Mesenchymal stem cell (in vitro differentiated cells and primary cell): ENCODE results near the gene CAMK2N2. TPM values are rescaled to one million over a fixed set of nuclear protein-coding genes. Genes with fewer than 3 reads are reported as not detected.

Experiments
- DNase-seq: peaks from one replicate; pipeline ENCODE4 v3.0.0-alpha.2; 2013
- H2AFZ ChIP-seq: one replicate; pipeline ENCODE4 v1.6.1; 2013; ENCODE audit warnings: low read depth, mild to moderate bottlenecking, control low read depth, inconsistent platforms, low read length, moderate library complexity
- H2AK5ac ChIP-seq: 2 replicates; pipeline ENCODE4 v1.6.1; 2013; ENCODE audit warnings: low read length, moderate library complexity, mild to moderate bottlenecking, inconsistent platforms; ENCODE audit not compliant: severe bottlenecking
- H2BK120ac ChIP-seq: one replicate; pipeline ENCODE4 v1.6.1; 2013; ENCODE audit warnings: low read depth, mild to moderate bottlenecking, inconsistent platforms, low read length, moderate library complexity
- H2BK12ac ChIP-seq, 2 experiments: one replicate each; pipeline ENCODE4 v1.6.1; 2013; ENCODE audit warnings: inconsistent platforms in 2 of 2, low read length in 2 of 2, mild to moderate bottlenecking in 2 of 2, moderate library complexity in 2 of 2, control low read depth in 1 of 2
- H2BK15ac ChIP-seq: one replicate; pipeline ENCODE4 v1.6.1; 2013; ENCODE audit warnings: mild to moderate bottlenecking, low read depth, inconsistent platforms; ENCODE audit not compliant: poor library complexity, severe bottlenecking
- H2BK5ac ChIP-seq: 2 replicates; pipeline ENCODE4 v1.6.1; 2013; ENCODE audit warnings: low read depth, mild to moderate bottlenecking, low read length, control low read depth, inconsistent platforms; ENCODE audit not compliant: poor library complexity, severe bottlenecking
- H3K14ac ChIP-seq, 2 experiments: one replicate each; pipeline ENCODE4 v1.6.1; 2013; ENCODE audit warnings: inconsistent platforms in 2 of 2, low read length in 2 of 2, control low read depth in 1 of 2, mild to moderate bottlenecking in 1 of 2, moderate library complexity in 1 of 2
- H3K18ac ChIP-seq, 2 experiments: one replicate each; pipeline ENCODE4 v1.6.1; 2013; ENCODE audit warnings: inconsistent platforms in 2 of 2, low read length in 2 of 2, control low read depth in 1 of 2, low read depth in 1 of 2, mild to moderate bottlenecking in 1 of 2
- H3K23ac ChIP-seq, 2 experiments: one replicate each; pipeline ENCODE4 v1.6.1; 2013; ENCODE audit warnings: inconsistent platforms in 2 of 2, low read length in 2 of 2, mild to moderate bottlenecking in 2 of 2, moderate library complexity in 2 of 2, control low read depth in 1 of 2
- H3K27ac ChIP-seq: 2 replicates; pipeline ENCODE4 v1.5.1; 2013; ENCODE audit warnings: mild to moderate bottlenecking, moderate library complexity, low read length, control low read depth, inconsistent platforms; ENCODE audit not compliant: poor library complexity, severe bottlenecking
- H3K27me3 ChIP-seq, 2 experiments: 2 replicates each; pipeline versions ENCODE4 v1.6.1 to v1.7.0; 2013; ENCODE audit warnings: low read length in 2 of 2, mild to moderate bottlenecking in 2 of 2, moderate library complexity in 2 of 2, control low read depth in 1 of 2, inconsistent platforms in 1 of 2; ENCODE audit not compliant: control insufficient read depth in 1 of 2, insufficient read depth in 1 of 2
- H3K36me3 ChIP-seq, 2 experiments: 2 replicates each; pipeline versions ENCODE4 v1.6.1 to v1.7.0; 2013; ENCODE audit warnings: low read length in 2 of 2, control low read depth in 1 of 2, inconsistent platforms in 1 of 2, low read depth in 1 of 2, mild to moderate bottlenecking in 1 of 2; ENCODE audit not compliant: insufficient read depth in 2 of 2, control insufficient read depth in 1 of 2
- H3K4ac ChIP-seq, 2 experiments: one replicate each; pipeline ENCODE4 v1.6.1; 2013; ENCODE audit warnings: inconsistent platforms in 2 of 2, low read length in 2 of 2, mild to moderate bottlenecking in 2 of 2, moderate library complexity in 2 of 2, control low read depth in 1 of 2, low read depth in 1 of 2
- H3K4me1 ChIP-seq: 2 replicates; pipeline ENCODE4 v1.6.1; 2013; ENCODE audit warnings: low read depth, low read length, control low read depth; ENCODE audit not compliant: control insufficient read depth, insufficient read depth
- H3K4me2 ChIP-seq: 2 replicates; pipeline ENCODE4 v1.6.1; 2013; ENCODE audit warnings: low read length, mild to moderate bottlenecking, inconsistent platforms; ENCODE audit not compliant: poor library complexity, severe bottlenecking
- H3K4me3 ChIP-seq, 2 experiments: 2 replicates each; pipeline versions ENCODE4 v1.5.1 to v1.7.0; 2013; ENCODE audit warnings: low read length in 2 of 2, mild to moderate bottlenecking in 2 of 2, control low read depth in 1 of 2, low read depth in 1 of 2; ENCODE audit not compliant: insufficient read depth in 1 of 2
- H3K79me1 ChIP-seq: replicated peaks from 2 replicates; pipeline ENCODE4 v1.6.1; 2013; ENCODE audit warnings: mild to moderate bottlenecking, control low read depth, low read length, inconsistent platforms; ENCODE audit not compliant: poor library complexity, severe bottlenecking
- H3K9ac ChIP-seq: 2 replicates; pipeline ENCODE4 v1.7.0; 2013; ENCODE audit warnings: mild to moderate bottlenecking, low read length, moderate library complexity
- H3K9me3 ChIP-seq: 2 replicates; pipeline ENCODE4 v1.7.0; 2013; ENCODE audit warnings: mild to moderate bottlenecking, low read length; ENCODE audit not compliant: control insufficient read depth
- H4K8ac ChIP-seq: one replicate; pipeline ENCODE4 v1.6.1; 2013; ENCODE audit warnings: inconsistent platforms, mild to moderate bottlenecking, low read length, moderate library complexity
- H4K91ac ChIP-seq: one replicate; pipeline ENCODE4 v1.6.1; 2013; ENCODE audit warnings: mild to moderate bottlenecking, low read length, inconsistent platforms
- WGBS: methylation state at CpG from one replicate; pipeline ENCODE4 v1.1.7; 2013; ENCODE audit warnings: mixed read lengths; 5-methylcytosine and 5-hydroxymethylcytosine counted together
- small RNA-seq: library from polyadenylated mRNA; stranded (forward); fragments of <200 nt; extraction: miRNeasy Mini kit (QIAGEN cat#:217004); gene quantifications from one replicate; pipeline ENCODE3, GENCODE V24; 2013; ENCODE audit warnings: low read depth

CAMK2N2 gene

GRCh38 chr3:184211297-184211696, 50.1 kb downstream of the CAMK2N2 start:
- no peaks in the 10 kb centered on the region for H3K36me3 ChIP-seq
- no peak overlapping the region for H3K14ac ChIP-seq
- no peak overlapping the region for H2BK5ac ChIP-seq
- 86% methylated on average over 3 of the region's 5 CpGs for WGBS
- no peak overlapping the region for H3K4me3 ChIP-seq
- H3K4ac ChIP-seq, result no peak overlapping the region
- no peak overlapping the region for H2BK12ac ChIP-seq
- H3K9me3 ChIP-seq, result no peaks in the 10 kb centered on the region
- no peak overlapping the region for H4K91ac ChIP-seq
- no peak overlapping the region for H3K27ac ChIP-seq
- no peaks in the 10 kb centered on the region for H3K79me1 ChIP-seq
- H3K9ac ChIP-seq, result no peak overlapping the region
- H3K4me1 ChIP-seq, result no peaks in the 10 kb centered on the region
- H2BK15ac ChIP-seq, result no peak overlapping the region
- no peak overlapping the region for H2BK120ac ChIP-seq
- no peak overlapping the region for H2AFZ ChIP-seq
- no peak overlapping the region for H3K23ac ChIP-seq
- no peak overlapping the region for H3K4me2 ChIP-seq
- H3K18ac ChIP-seq, result no peak overlapping the region
- H2AK5ac ChIP-seq, result no peak overlapping the region
- H3K27me3 ChIP-seq, result peaks cover 8 to 25% of the 10 kb centered on the region in 2 experiments
- no peak overlapping the region for H4K8ac ChIP-seq
- DNase-seq, result no peak

Small RNAs within 50 kb of the gene (small RNA-seq; reads per million reads assigned to genes)
- gene MIR1224, result not detected
